ENCODE measurements around the gene TMEM81. TPM values are rescaled to one million over a fixed set of nuclear protein-coding genes. Genes with fewer than 3 reads are reported as not detected.

TMEM81 gene
- polyA plus RNA-seq, 1 of the 3 experiments (the other 2 are of a cell fraction) = 1.8 TPM

- peak; percentile 93 for DNase-seq
- Histone ChIP-seq H3K36me3 (replicated peaks in 1 of 2; ENCODE audit: control insufficient read depth in 1 of 2, insufficient read depth in 2 of 2, low read length in 1 of 2) (no peaks in the 10 kb centered on the region), H3K9ac (no peak within 1 kb of the TSS), H3K9me3 (no peaks in the 10 kb centered on the region), H4K20me1 (ENCODE audit: insufficient read depth) (no peaks in the 10 kb centered on the region), H3K79me2 (ENCODE audit: insufficient read depth) (no peaks in the 10 kb centered on the region), H3K4me2 (0 out of 2 replicates have a peak within 1 kb of the TSS, but pooled peaks have one; percentile 29), H3F3A (replicated peaks; ENCODE audit: insufficient read depth) (no peaks in the 10 kb centered on the region), H3K4me3 (ENCODE audit: low read depth in 2 of 2, low read length in 1 of 2) (no peak within 1 kb of the TSS; a peak in 1 of 4 replicates), H3K27me3 (ENCODE audit: insufficient read depth) (peaks cover 60% of the 10 kb centered on the region), H3K27ac (ENCODE audit: low read depth in 2 of 2, low read length in 1 of 2) (no peak within 1 kb of the TSS), H3K9me2 (no peaks in the 10 kb centered on the region), H2AFZ (ENCODE audit: low read depth) (no peak within 1 kb of the TSS), H3K4me1 (ENCODE audit: control insufficient read depth in 1 of 2, insufficient read depth in 2 of 2, low read depth in 1 of 2, low read length in 1 of 2) (peaks cover 0 to 7% of the 10 kb centered on the region in 2 experiments; a peak in 1 of 4 replicates)
- POLR2A ChIA-PET = no interaction called here
- CTCF ChIA-PET = interaction anchor here (1.0 to 10.4 kb wide), 10 partner anchors 9 to 236 kb away, joined by 3 to 92 read pairs (median 4); no protein-coding TSS in a partner anchor
- WGBS (ENCODE audit: low lambda C conversion rate) = 28% methylated on average over 18 of the region's 53 CpGs
- TF ChIP-seq FOXM1 (IDR thresholded peaks at IDR 0.05; ENCODE audit: low read depth) = no peak
- TF ChIP-seq TEAD4 (IDR thresholded peaks at IDR 0.05; ENCODE audit: borderline replicate concordance, insufficient read depth) = no peak
Measured at GRCh38 chr1:205042911-205043806, 41.1 kb downstream of the TMEM81 start, which contains the start of gene CNTN2. Gene CNTN2 (plus strand): TSS chr1:205043212. CDS start chr1:205053186, 9,974 bp downstream.

DNA sequence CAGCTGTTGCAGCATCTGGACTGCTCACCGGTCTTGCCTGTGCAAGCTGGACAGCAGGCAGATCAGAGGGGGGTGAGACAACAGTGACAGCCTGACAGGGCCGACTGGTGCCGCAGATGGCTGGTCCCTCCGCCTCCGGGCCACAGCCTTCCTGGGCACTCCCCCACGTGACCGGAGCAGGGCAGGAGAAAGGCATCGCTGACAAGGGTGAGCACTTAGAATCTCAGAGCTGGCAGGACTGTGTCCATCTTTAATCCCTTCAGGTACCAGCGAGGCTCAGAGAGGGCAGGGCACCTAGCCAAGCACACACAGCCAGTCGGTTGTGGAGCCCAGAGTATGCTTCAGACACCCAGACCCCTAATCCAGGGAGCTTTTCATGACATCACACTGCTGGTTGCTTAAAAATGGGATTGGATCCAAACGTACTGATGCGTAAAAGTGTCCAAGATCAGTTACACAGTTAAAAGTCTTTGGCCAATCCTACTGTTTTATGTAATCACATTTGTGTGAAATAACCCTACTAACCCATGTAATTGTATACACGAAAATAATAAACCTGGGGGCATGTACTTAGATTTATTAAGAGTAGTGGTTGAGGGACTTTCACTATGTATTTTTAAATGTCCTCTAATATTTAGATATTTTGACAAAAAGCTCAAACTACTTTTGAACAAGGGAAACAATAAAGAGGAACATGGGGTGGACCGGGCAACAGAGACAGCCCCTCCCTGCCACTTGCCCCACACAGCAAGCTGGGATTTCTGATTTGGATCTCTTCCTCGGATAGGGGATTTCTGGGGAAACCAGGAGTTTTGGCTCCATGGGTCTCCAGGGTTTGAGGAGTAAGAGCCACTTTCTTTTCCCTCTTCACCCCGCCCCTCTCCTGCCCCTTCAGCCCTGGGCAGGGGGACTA is 42.0 kb downstream of the TMEM81 start:
- Histone ChIP-seq H3K27ac (ENCODE audit: low read depth in 2 of 2, low read length in 1 of 2) (no peak overlapping the region), H4K20me1 (ENCODE audit: insufficient read depth) (no peaks in the 10 kb centered on the region), H3K4me2 (0 out of 2 replicates have a peak overlapping the region, but pooled peaks have one; percentile 29), H3K27me3 (ENCODE audit: insufficient read depth) (peaks cover 58% of the 10 kb centered on the region), H3K9ac (no peak overlapping the region), H3K9me2 (no peaks in the 10 kb centered on the region), H3K9me3 (no peaks in the 10 kb centered on the region), H3K36me3 (replicated peaks in 1 of 2; ENCODE audit: control insufficient read depth in 1 of 2, insufficient read depth in 2 of 2, low read length in 1 of 2) (no peaks in the 10 kb centered on the region), H3K4me1 (ENCODE audit: control insufficient read depth in 1 of 2, insufficient read depth in 2 of 2, low read depth in 1 of 2, low read length in 1 of 2) (peaks cover 0 to 7% of the 10 kb centered on the region in 2 experiments; a peak in 1 of 4 replicates), H3K79me2 (ENCODE audit: insufficient read depth) (no peaks in the 10 kb centered on the region), H3F3A (replicated peaks; ENCODE audit: insufficient read depth) (no peaks in the 10 kb centered on the region), H3K4me3 (ENCODE audit: low read depth in 2 of 2, low read length in 1 of 2) (no peak overlapping the region; a peak in 1 of 4 replicates), H2AFZ (ENCODE audit: low read depth) (no peak overlapping the region)
- POLR2A ChIA-PET = no interaction called here
- CTCF ChIA-PET = interaction anchor here (1.0 to 10.4 kb wide), 6 partner anchors 16 to 235 kb away, joined by 3 to 92 read pairs (median 4); no protein-coding TSS in a partner anchor
- peak; percentile 84 for DNase-seq
- no peak for TF ChIP-seq GABPA (IDR thresholded peaks at IDR 0.05; ENCODE audit: low read depth)
- TF ChIP-seq FOXJ3 (CRISPR knock-in tag; IDR thresholded peaks at IDR 0.05) = no peak
- TF ChIP-seq CTCF (IDR thresholded peaks at IDR 0.05) = no peak
- no peak for TF ChIP-seq TAF1 (IDR thresholded peaks at IDR 0.05; ENCODE audit: borderline replicate concordance, low read depth, low read length)
- TF ChIP-seq, protein P1, sequence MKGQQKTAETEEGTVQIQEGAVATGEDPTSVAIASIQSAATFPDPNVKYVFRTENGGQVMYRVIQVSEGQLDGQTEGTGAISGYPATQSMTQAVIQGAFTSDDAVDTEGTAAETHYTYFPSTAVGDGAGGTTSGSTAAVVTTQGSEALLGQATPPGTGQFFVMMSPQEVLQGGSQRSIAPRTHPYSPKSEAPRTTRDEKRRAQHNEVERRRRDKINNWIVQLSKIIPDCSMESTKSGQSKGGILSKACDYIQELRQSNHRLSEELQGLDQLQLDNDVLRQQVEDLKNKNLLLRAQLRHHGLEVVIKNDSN (IDR thresholded peaks at IDR 0.05; ENCODE audit: borderline replicate concordance, low read depth) = peak; percentile 39; the same call in 1 of the 2 replicates
- TF ChIP-seq RAD21 (IDR thresholded peaks at IDR 0.05; ENCODE audit: low read length) = no peak
- TF ChIP-seq EP300 (IDR thresholded peaks at IDR 0.05; ENCODE audit: borderline replicate concordance in 1 of 2, low read depth in 1 of 2, low read length in 1 of 2) = no peak; a peak in 1 of 4 replicates
- no peak for TF ChIP-seq CHD2 (IDR thresholded peaks at IDR 0.05; ENCODE audit: low read length, partially characterized antibody)
- WGBS (ENCODE audit: low lambda C conversion rate) = 38% methylated on average over 11 of the region's 16 CpGs

Data from SK-N-SH (cell line).